Natural killer cell (primary cell): ENCODE measurements around the gene EPHA4. TPM values are rescaled to one million over a fixed set of nuclear protein-coding genes. Genes with fewer than 3 reads are reported as not detected.

Source experiments
- ATAC-seq, 3 donors: fragments of 150-1000 bp in 2 of 3; fragments of 200-7000 bp in 1 of 3; cut with Tn5 transposase; 1 replicate in 1 of 3; 2 replicates in 2 of 3; pipeline ENCODE4 v1.10.0; 2021; ENCODE audit warnings: mild to moderate bottlenecking in 2 of 3, moderate library complexity in 2 of 3
- DNase-seq, 2 donors: peaks; one replicate each; pipeline versions ENCODE4 v3.0.0 to v3.0.0-alpha.2; 2013 to 2021; ENCODE audit warnings: mixed read lengths in 1 of 2
- H3K27ac ChIP-seq: one replicate; pipeline ENCODE4 v1.5.1; 2013; ENCODE audit warnings: mild to moderate bottlenecking, low read length
- H3K27me3 ChIP-seq: one replicate; pipeline ENCODE4 v1.6.1; 2013; ENCODE audit warnings: low read length; ENCODE audit not compliant: control insufficient read depth, insufficient read depth
- H3K36me3 ChIP-seq: one replicate; pipeline ENCODE4 v1.6.1; 2013; ENCODE audit warnings: low read length; ENCODE audit not compliant: control insufficient read depth, insufficient read depth
- H3K4me1 ChIP-seq: one replicate; pipeline ENCODE4 v1.6.1; 2013; ENCODE audit warnings: low read length; ENCODE audit not compliant: control insufficient read depth, insufficient read depth
- H3K4me3 ChIP-seq: one replicate; pipeline ENCODE4 v1.5.1; 2013; ENCODE audit warnings: low read length
- H3K9me3 ChIP-seq: one replicate; pipeline ENCODE4 v1.6.1; 2013; ENCODE audit warnings: low read length; ENCODE audit not compliant: control insufficient read depth, insufficient read depth
- H3K27ac Mint-ChIP-seq, 2 donors: one replicate each; pipeline ENCODE4 v1.8.0; 2022; ENCODE audit warnings: mild to moderate bottlenecking in 2 of 2, mixed read lengths in 2 of 2, moderate library complexity in 1 of 2
- H3K27me3 Mint-ChIP-seq, 2 donors: one replicate each; pipeline ENCODE4 v1.8.0; 2022; ENCODE audit warnings: low read depth in 2 of 2, mixed read lengths in 2 of 2
- H3K36me3 Mint-ChIP-seq: one replicate; pipeline ENCODE4 v1.8.0; 2022; ENCODE audit warnings: mixed read lengths
- H3K4me1 Mint-ChIP-seq, 2 donors: one replicate each; pipeline ENCODE4 v1.8.0; 2022; ENCODE audit warnings: mixed read lengths in 2 of 2
- H3K4me3 Mint-ChIP-seq: one replicate; pipeline ENCODE4 v1.8.0; 2022; ENCODE audit warnings: mild to moderate bottlenecking, moderate library complexity, mixed read lengths
- H3K9me3 Mint-ChIP-seq, 2 donors: one replicate each; pipeline ENCODE4 v1.8.0; 2022; ENCODE audit warnings: mixed read lengths in 2 of 2
- CTCF ChIP-seq: fragments of 200-600 bp; IDR thresholded peaks from one replicate; pipeline ENCODE4 v1.8.0; 2022; ENCODE audit warnings: antibody characterized with exemption
- WGBS: methylation state at CpG from one replicate; pipeline ENCODE4 v1.1.7; 2013; ENCODE audit warnings: missing lambda C conversion rate; ENCODE audit not compliant: insufficient coverage; 5-methylcytosine and 5-hydroxymethylcytosine counted together
- intact Hi-C: fragments of 100-400 bp; cut with micrococcal nuclease; formaldehyde crosslinking; loops from one replicate; pipeline ENCODE4 v1.14.2; 2022
- total RNA-seq, 4 donors: library from RNA; stranded (reverse); fragments of 120-200 nt in 1 of 4; gene quantifications; one replicate each; pipeline versions ENCODE4 v1.2.3 to v1.2.4, GENCODE V29; 2013 to 2022

The EPHA4 gene
- total RNA-seq, 3 donors from 2014 or later (not counting 1 experiment from before 2014, with no cell fraction given): 27.2 to 48.6 (median 44.7) TPM

- H3K9me3 Mint-ChIP-seq: no peaks in the 10 kb centered on the region
- DNase-seq: no peak
- no peak for TF ChIP-seq CTCF
- Histone ChIP-seq H3K36me3 (peaks cover 32% of the 10 kb centered on the region), H3K27ac (no peak overlapping the region), H3K9me3 (no peaks in the 10 kb centered on the region), H3K4me3 (no peak overlapping the region), H3K27me3 (no peaks in the 10 kb centered on the region), H3K4me1 (no peaks in the 10 kb centered on the region)
- no peaks in the 10 kb centered on the region for H3K4me1 Mint-ChIP-seq
- H3K4me3 Mint-ChIP-seq: no peak overlapping the region
- intact Hi-C loops: no loop called here
- no peaks in the 10 kb centered on the region for H3K27me3 Mint-ChIP-seq
- ATAC-seq: no peak
- H3K36me3 Mint-ChIP-seq: no peaks in the 10 kb centered on the region
- WGBS: 94% methylated on average over 3 of the region's 3 CpGs
- no peak overlapping the region for H3K27ac Mint-ChIP-seq
Measured at GRCh38 chr2:221437056-221437455, 135.0 kb downstream of the EPHA4 start.

GRCh38 chr2:221435171-221435570, 136.9 kb downstream of the EPHA4 start:
- Mint-ChIP-seq H3K4me1 (no peaks in the 10 kb centered on the region), H3K27me3 (no peaks in the 10 kb centered on the region), H3K9me3 (no peaks in the 10 kb centered on the region), H3K4me3 (no peak overlapping the region), H3K27ac (no peak overlapping the region), H3K36me3 (no peaks in the 10 kb centered on the region)
- ATAC-seq: no peak
- Histone ChIP-seq H3K4me3 (no peak overlapping the region), H3K9me3 (no peaks in the 10 kb centered on the region), H3K27ac (no peak overlapping the region), H3K36me3 (peaks cover 41% of the 10 kb centered on the region), H3K4me1 (no peaks in the 10 kb centered on the region), H3K27me3 (no peaks in the 10 kb centered on the region)
- intact Hi-C loops: no loop called here
- no peak for TF ChIP-seq CTCF
- 93% methylated on average over 2 of the region's 2 CpGs for WGBS
- DNase-seq: no peak

GRCh38 chr2:221434142-221434541, 138.0 kb downstream of the EPHA4 start:
- no peaks in the 10 kb centered on the region for H3K27me3 ChIP-seq
- Mint-ChIP-seq H3K9me3 (no peaks in the 10 kb centered on the region), H3K27ac (no peak overlapping the region), H3K27me3 (no peaks in the 10 kb centered on the region), H3K4me3 (no peak overlapping the region), H3K4me1 (no peaks in the 10 kb centered on the region), H3K36me3 (no peaks in the 10 kb centered on the region)
- H3K9me3 ChIP-seq: no peaks in the 10 kb centered on the region
- no peaks in the 10 kb centered on the region for H3K4me1 ChIP-seq
- TF ChIP-seq CTCF: no peak
- intact Hi-C loops: no loop called here
- H3K36me3 ChIP-seq: peaks cover 41% of the 10 kb centered on the region
- no peak overlapping the region for H3K4me3 ChIP-seq
- ATAC-seq: no peak
- no peak for DNase-seq
- 97% methylated on average over 7 of the region's 7 CpGs for WGBS
- no peak overlapping the region for H3K27ac ChIP-seq

GRCh38 chr2:221431477-221431876, 140.6 kb downstream of the EPHA4 start:
- H3K9me3 Mint-ChIP-seq: no peaks in the 10 kb centered on the region
- no peaks in the 10 kb centered on the region for H3K4me1 ChIP-seq
- TF ChIP-seq CTCF: no peak
- H3K4me3 Mint-ChIP-seq: no peak overlapping the region
- H3K27me3 Mint-ChIP-seq: no peaks in the 10 kb centered on the region
- no peaks in the 10 kb centered on the region for H3K9me3 ChIP-seq
- no peak overlapping the region for H3K27ac Mint-ChIP-seq
- ATAC-seq (no peak), DNase-seq (no peak)
- peaks cover 51% of the 10 kb centered on the region for H3K36me3 ChIP-seq
- 68% methylated on average over 3 of the region's 3 CpGs for WGBS
- H3K27ac ChIP-seq: no peak overlapping the region
- intact Hi-C loops: no loop called here
- H3K27me3 ChIP-seq: no peaks in the 10 kb centered on the region
- H3K4me3 ChIP-seq: no peak overlapping the region
- H3K36me3 Mint-ChIP-seq: no peaks in the 10 kb centered on the region
- no peaks in the 10 kb centered on the region for H3K4me1 Mint-ChIP-seq
